Osteocyte (in vitro differentiated cells): ENCODE measurements around the gene TNFRSF21. TPM values are rescaled to one million over a fixed set of nuclear protein-coding genes. Genes with fewer than 3 reads are reported as not detected.

ENCODE experiments used
- DNase-seq: peaks from one replicate; pipeline ENCODE4 v3.0.0; 2021; ENCODE audit warnings: mixed read lengths; ENCODE audit not compliant: unreplicated experiment; ENCODE audit errors: extremely low spot score
- H3K27ac Mint-ChIP-seq: one replicate; pipeline ENCODE4 v1.8.0; 2021; ENCODE audit warnings: mild to moderate bottlenecking, mixed read lengths; ENCODE audit not compliant: unreplicated experiment
- H3K27me3 Mint-ChIP-seq: one replicate; pipeline ENCODE4 v1.8.0; 2021; ENCODE audit warnings: mixed read lengths; ENCODE audit not compliant: unreplicated experiment
- H3K36me3 Mint-ChIP-seq: one replicate; pipeline ENCODE4 v1.8.0; 2021; ENCODE audit warnings: mixed read lengths; ENCODE audit not compliant: unreplicated experiment
- H3K4me1 Mint-ChIP-seq: one replicate; pipeline ENCODE4 v1.8.0; 2021; ENCODE audit warnings: mixed read lengths; ENCODE audit not compliant: unreplicated experiment
- H3K4me3 Mint-ChIP-seq: one replicate; pipeline ENCODE4 v1.8.0; 2021; ENCODE audit warnings: mild to moderate bottlenecking, moderate library complexity, mixed read lengths; ENCODE audit not compliant: unreplicated experiment
- H3K9me3 Mint-ChIP-seq: one replicate; pipeline ENCODE4 v1.8.0; 2021; ENCODE audit warnings: mixed read lengths; ENCODE audit not compliant: unreplicated experiment
- CTCF ChIP-seq: fragments of 200-600 bp; sonication (generic); IDR thresholded peaks from 2 replicates; pipeline ENCODE4 v1.5.0; 2021; ENCODE audit warnings: antibody characterized with exemption, mild to moderate bottlenecking, moderate library complexity
- total RNA-seq: library from RNA; stranded (reverse); gene quantifications from 2 replicates; pipeline ENCODE4 v1.2.1, GENCODE V29; 2021

TNFRSF21 gene
- total RNA-seq, 1 donor from 2014 or later: 2.5 TPM

GRCh38 chr6:47254906-47255305 is 54.8 kb downstream of the TNFRSF21 start:
- H3K4me3 Mint-ChIP-seq: no peak overlapping the region
- H3K9me3 Mint-ChIP-seq: no peaks in the 10 kb centered on the region
- no peak for TF ChIP-seq CTCF
- H3K27me3 Mint-ChIP-seq: no peaks in the 10 kb centered on the region
- DNase-seq: no peak
- H3K27ac Mint-ChIP-seq: no peak overlapping the region
- no peaks in the 10 kb centered on the region for H3K4me1 Mint-ChIP-seq
- H3K36me3 Mint-ChIP-seq: no peaks in the 10 kb centered on the region

GRCh38 chr6:47254051-47254450 is 55.7 kb downstream of the TNFRSF21 start:
- H3K4me3 Mint-ChIP-seq: no peak overlapping the region
- no peak for TF ChIP-seq CTCF
- no peaks in the 10 kb centered on the region for H3K27me3 Mint-ChIP-seq
- H3K9me3 Mint-ChIP-seq: no peaks in the 10 kb centered on the region
- H3K4me1 Mint-ChIP-seq: no peaks in the 10 kb centered on the region
- no peak for DNase-seq
- no peaks in the 10 kb centered on the region for H3K36me3 Mint-ChIP-seq
- H3K27ac Mint-ChIP-seq: no peak overlapping the region

GRCh38 chr6:47253136-47253535 is 56.6 kb downstream of the TNFRSF21 start:
- H3K36me3 Mint-ChIP-seq: no peaks in the 10 kb centered on the region
- DNase-seq: no peak
- no peaks in the 10 kb centered on the region for H3K4me1 Mint-ChIP-seq
- H3K27ac Mint-ChIP-seq: no peak overlapping the region
- no peak overlapping the region for H3K4me3 Mint-ChIP-seq
- no peaks in the 10 kb centered on the region for H3K27me3 Mint-ChIP-seq
- no peaks in the 10 kb centered on the region for H3K9me3 Mint-ChIP-seq
- no peak for TF ChIP-seq CTCF

GRCh38 chr6:47252633-47253032 is 57.1 kb downstream of the TNFRSF21 start:
- H3K27me3 Mint-ChIP-seq: no peaks in the 10 kb centered on the region
- H3K27ac Mint-ChIP-seq: no peak overlapping the region
- H3K9me3 Mint-ChIP-seq: no peaks in the 10 kb centered on the region
- no peak for TF ChIP-seq CTCF
- no peaks in the 10 kb centered on the region for H3K4me1 Mint-ChIP-seq
- no peak for DNase-seq
- no peaks in the 10 kb centered on the region for H3K36me3 Mint-ChIP-seq
- H3K4me3 Mint-ChIP-seq: no peak overlapping the region

GRCh38 chr6:47251396-47251795 is 58.3 kb downstream of the TNFRSF21 start:
- Mint-ChIP-seq H3K9me3 (no peaks in the 10 kb centered on the region), H3K36me3 (no peaks in the 10 kb centered on the region), H3K27ac (no peak overlapping the region), H3K27me3 (no peaks in the 10 kb centered on the region), H3K4me1 (no peaks in the 10 kb centered on the region), H3K4me3 (no peak overlapping the region)
- no peak for TF ChIP-seq CTCF
- no peak for DNase-seq
